Caco-2 (cell line): ENCODE data around the gene TMEM273. TPM values are rescaled to one million over a fixed set of nuclear protein-coding genes. Genes with fewer than 3 reads are reported as not detected.

ENCODE experiments used
- Bru-seq: library from RNA; stranded (reverse); fragments of 400-500 nt; gene quantifications from one replicate; lab custom pipeline; 2021; lab: Mats Ljungman, UMichigan
- BruChase-seq, 2 experiments: library from RNA; stranded (reverse); fragments of 400-500 nt; gene quantifications; one replicate each; lab custom pipeline; 2021; lab: Mats Ljungman, UMichigan
- BruUV-seq: library from RNA; stranded (reverse); fragments of 400-500 nt; replicated peaks from 2 replicates; lab custom pipeline; 2021; lab: Mats Ljungman, UMichigan
- CTCF ChIA-PET: fragments of 300-600 bp; sonication (Branson Sonifier 250); formaldehyde crosslinking; loops from one replicate; lab custom pipeline; 2022; ENCODE audit warnings: antibody characterized with exemption; lab: Charles Lee
- POLR2A ChIA-PET: fragments of 300-600 bp; sonication (Branson Sonifier 250); formaldehyde crosslinking; loops from one replicate; lab custom pipeline; 2022; ENCODE audit warnings: antibody characterized with exemption; lab: Charles Lee
- DNase-seq, 2 experiments: peaks; one replicate each; pipeline versions ENCODE4 v3.0.0 to v3.0.0-alpha.2; 2020 to 2022
- H3K27me3 ChIP-seq: replicated peaks from 2 replicates; pipeline ENCODE4 v1.6.0; 2011; ENCODE audit warnings: low read length; ENCODE audit not compliant: control insufficient read depth, insufficient read depth
- H3K36me3 ChIP-seq: 2 replicates; pipeline ENCODE4 v1.5.1; 2011; ENCODE audit warnings: low read length; ENCODE audit not compliant: control insufficient read depth, insufficient read depth
- H3K4me1 ChIP-seq: fragments of 250-450 bp; sonication (Bioruptor Pico); 2 replicates; pipeline ENCODE4 v1.5.1; 2020; ENCODE audit warnings: mild to moderate bottlenecking
- H3K4me3 ChIP-seq: 2 replicates; pipeline ENCODE4 v1.5.1; 2011; ENCODE audit warnings: low read depth, mild to moderate bottlenecking, control low read depth, low read length
- H3K9me3 ChIP-seq: fragments of 250-450 bp; sonication (Bioruptor Pico); 2 replicates; pipeline ENCODE4 v1.5.1; 2020; ENCODE audit warnings: mild to moderate bottlenecking, moderate library complexity
- H3K27ac Mint-ChIP-seq: one replicate; pipeline ENCODE4 v1.8.0; 2022; ENCODE audit warnings: mixed read lengths; ENCODE audit not compliant: unreplicated experiment
- H3K27me3 Mint-ChIP-seq: one replicate; pipeline ENCODE4 v1.8.0; 2022; ENCODE audit warnings: mixed read lengths; ENCODE audit not compliant: insufficient read depth, unreplicated experiment
- H3K36me3 Mint-ChIP-seq: one replicate; pipeline ENCODE4 v1.8.0; 2022; ENCODE audit warnings: mild to moderate bottlenecking, mixed read lengths; ENCODE audit not compliant: insufficient read depth, unreplicated experiment
- H3K4me1 Mint-ChIP-seq: one replicate; pipeline ENCODE4 v1.8.0; 2022; ENCODE audit warnings: low read depth, mixed read lengths; ENCODE audit not compliant: unreplicated experiment
- H3K4me3 Mint-ChIP-seq: one replicate; pipeline ENCODE4 v1.8.0; 2022; ENCODE audit warnings: mild to moderate bottlenecking, moderate library complexity, mixed read lengths; ENCODE audit not compliant: unreplicated experiment
- H3K9me3 Mint-ChIP-seq: one replicate; pipeline ENCODE4 v1.8.0; 2022; ENCODE audit warnings: mixed read lengths; ENCODE audit not compliant: unreplicated experiment
- CTCF ChIP-seq, 2 experiments: fragments of 200-600 bp in 1 of 2; IDR thresholded peaks; 1 replicate in 1 of 2; 2 replicates in 1 of 2; pipeline versions ENCODE4 v1.5.1 to v1.8.0; 2011 to 2022; ENCODE audit warnings: antibody characterized with exemption in 1 of 2, control low read depth in 1 of 2, inconsistent platforms in 1 of 2, low read depth in 1 of 2, low read length in 1 of 2, mild to moderate bottlenecking in 1 of 2, moderate library complexity in 1 of 2; ENCODE audit not compliant: insufficient read depth in 1 of 2, severe bottlenecking in 1 of 2, unreplicated experiment in 1 of 2
- intact Hi-C: fragments of 100-400 bp; cut with micrococcal nuclease; formaldehyde crosslinking; loops from one replicate; pipeline ENCODE4 v1.10.0; 2022; ENCODE audit not compliant: unreplicated experiment
- long read RNA-seq: library from polyadenylated mRNA; stranded (forward); transcript quantifications from one replicate; pipeline ENCODE4 v2.0.0, GENCODE V29; 2022
- total RNA-seq: library from RNA; stranded (reverse); gene quantifications from 2 replicates; pipeline ENCODE4 v1.2.3, GENCODE V29; 2022

Gene TMEM273
- not detected in 2 replicates for total RNA-seq
- Bru-seq, nascent RNA, result percentile 5 among the genes with signal in this experiment
- BruChase-seq, experiment 1, labeled RNA remaining after a 2-hour chase, result percentile 3 among the genes with signal in this experiment
- BruChase-seq, experiment 2, labeled RNA remaining after a 6-hour chase, result not detected
- long read RNA-seq, result 0 reads

GRCh38 chr10:49187950-49188761, at the start of gene TMEM273:
TMEM273 (minus strand) TSS chr10:49188391; CDS start chr10:49188336, 55 bp downstream.
- intact Hi-C loops, result no loop called here
- DNase-seq, result no peak
- CTCF ChIA-PET, result interaction anchor here (0.7 kb wide), 1 partner anchor 419 kb away, joined by 3 read pairs; no protein-coding TSS in a partner anchor
- H3K36me3 Mint-ChIP-seq, result no peaks in the 10 kb centered on the region
- no peaks in the 10 kb centered on the region for H3K9me3 ChIP-seq
- H3K27me3 Mint-ChIP-seq, result peaks cover 18% of the 10 kb centered on the region
- no peak for TF ChIP-seq CTCF (IDR thresholded peaks at IDR 0.05; ENCODE audit: insufficient read depth in 1 of 2, low read depth in 1 of 2, low read length in 1 of 2, severe bottlenecking in 1 of 2, unreplicated experiment in 1 of 2)
- no peak within 1 kb of the TSS for H3K4me3 Mint-ChIP-seq
- BruUV-seq, result no TSS peak
- H3K27ac Mint-ChIP-seq, result no peak within 1 kb of the TSS
- H3K4me1 ChIP-seq, result no peaks in the 10 kb centered on the region; the same call in 1 of the 2 replicates
- H3K27me3 ChIP-seq, result peaks cover 2% of the 10 kb centered on the region; the same call in 1 of the 2 replicates
- no peaks in the 10 kb centered on the region for H3K36me3 ChIP-seq
- POLR2A ChIA-PET, result no interaction called here
- H3K9me3 Mint-ChIP-seq, result no peaks in the 10 kb centered on the region
- H3K4me3 ChIP-seq, result no peak within 1 kb of the TSS
- no peaks in the 10 kb centered on the region for H3K4me1 Mint-ChIP-seq

- Histone ChIP-seq H3K4me1 (no peaks in the 10 kb centered on the region), H3K27me3 (no peaks in the 10 kb centered on the region), H3K9me3 (no peaks in the 10 kb centered on the region), H3K4me3 (no peak overlapping the region), H3K36me3 (no peaks in the 10 kb centered on the region)
- TF ChIP-seq CTCF (IDR thresholded peaks at IDR 0.05; ENCODE audit: insufficient read depth in 1 of 2, low read depth in 1 of 2, low read length in 1 of 2, severe bottlenecking in 1 of 2, unreplicated experiment in 1 of 2), result no peak
- ChIA-PET POLR2A (no interaction called here), CTCF (no interaction called here)
- no TSS peak for BruUV-seq
- peaks cover 17% of the 10 kb centered on the region for H3K27me3 Mint-ChIP-seq
- H3K36me3 Mint-ChIP-seq, result no peaks in the 10 kb centered on the region
- intact Hi-C loops, result no loop called here
- no peak overlapping the region for H3K27ac Mint-ChIP-seq
- H3K4me1 Mint-ChIP-seq, result no peaks in the 10 kb centered on the region
- DNase-seq, result no peak
- H3K9me3 Mint-ChIP-seq, result peaks cover 6% of the 10 kb centered on the region
- no peak overlapping the region for H3K4me3 Mint-ChIP-seq
These were observed 49.8 kb upstream of the TMEM273 start for GRCh38 chr10:49237985-49238384.

- no peaks in the 10 kb centered on the region for H3K4me1 Mint-ChIP-seq
- Histone ChIP-seq H3K9me3 (no peaks in the 10 kb centered on the region), H3K4me3 (no peak overlapping the region), H3K4me1 (no peaks in the 10 kb centered on the region), H3K27me3 (no peaks in the 10 kb centered on the region), H3K36me3 (no peaks in the 10 kb centered on the region)
- POLR2A ChIA-PET, result no interaction called here
- H3K36me3 Mint-ChIP-seq, result no peaks in the 10 kb centered on the region
- CTCF ChIA-PET, result no interaction called here
- intact Hi-C loops, result no loop called here
- DNase-seq, result no peak
- TF ChIP-seq CTCF (IDR thresholded peaks at IDR 0.05; ENCODE audit: insufficient read depth in 1 of 2, low read depth in 1 of 2, low read length in 1 of 2, severe bottlenecking in 1 of 2, unreplicated experiment in 1 of 2), result no peak
- H3K27ac Mint-ChIP-seq, result no peak overlapping the region
- BruUV-seq, result no TSS peak
- peaks cover 16% of the 10 kb centered on the region for H3K27me3 Mint-ChIP-seq
- H3K4me3 Mint-ChIP-seq, result no peak overlapping the region
- H3K9me3 Mint-ChIP-seq, result peaks cover 6% of the 10 kb centered on the region
These were observed 47.2 kb upstream of the TMEM273 start for GRCh38 chr10:49235392-49235791.
